Effector memory CD4-positive, alpha-beta T cell (primary cell): ENCODE data around the gene NUCKS1.

Source experiments
- DNase-seq, 3 donors: peaks; one replicate each; pipeline ENCODE4 v3.0.0-alpha.2; 2020
- H3K27ac ChIP-seq: 2 replicates; pipeline ENCODE4 v1.7.0; 2013; ENCODE audit warnings: mild to moderate bottlenecking, low read length, moderate library complexity; ENCODE audit not compliant: insufficient read depth, poor library complexity, severe bottlenecking
- H3K27me3 ChIP-seq: replicated peaks from 2 replicates; pipeline ENCODE4 v1.7.0; 2013; ENCODE audit warnings: mild to moderate bottlenecking, low read length; ENCODE audit not compliant: insufficient read depth, control insufficient read depth, poor library complexity, severe bottlenecking
- H3K36me3 ChIP-seq: 2 replicates; pipeline ENCODE4 v1.7.0; 2013; ENCODE audit warnings: mild to moderate bottlenecking, low read length, moderate library complexity; ENCODE audit not compliant: control insufficient read depth, insufficient read depth
- H3K4me1 ChIP-seq: 2 replicates; pipeline ENCODE4 v1.7.0; 2013; ENCODE audit warnings: low read length, mild to moderate bottlenecking; ENCODE audit not compliant: control insufficient read depth, insufficient read depth, poor library complexity, severe bottlenecking
- H3K4me3 ChIP-seq: 2 replicates; pipeline ENCODE4 v1.7.0; 2013; ENCODE audit warnings: low read length, low read depth, mild to moderate bottlenecking; ENCODE audit not compliant: insufficient read depth, poor library complexity, severe bottlenecking
- H3K9me3 ChIP-seq: 2 replicates; pipeline ENCODE4 v1.7.0; 2013; ENCODE audit warnings: mild to moderate bottlenecking, low read length, moderate library complexity; ENCODE audit not compliant: control insufficient read depth

NUCKS1 gene

GRCh38 chr1:205701891-205702290 lies 48.1 kb downstream of the NUCKS1 start:
- no peak for DNase-seq
- Histone ChIP-seq H3K27ac (no peak overlapping the region), H3K4me3 (no peak overlapping the region), H3K4me1 (no peaks in the 10 kb centered on the region), H3K36me3 (no peaks in the 10 kb centered on the region), H3K9me3 (no peaks in the 10 kb centered on the region), H3K27me3 (no peaks in the 10 kb centered on the region)

GRCh38 chr1:205701420-205701819 lies 48.6 kb downstream of the NUCKS1 start:
- no peak for DNase-seq
- Histone ChIP-seq H3K4me3 (no peak overlapping the region), H3K4me1 (no peaks in the 10 kb centered on the region), H3K36me3 (no peaks in the 10 kb centered on the region), H3K27me3 (no peaks in the 10 kb centered on the region), H3K27ac (no peak overlapping the region), H3K9me3 (no peaks in the 10 kb centered on the region)

- Histone ChIP-seq H3K27ac (no peak overlapping the region), H3K9me3 (no peaks in the 10 kb centered on the region), H3K4me3 (no peak overlapping the region), H3K27me3 (no peaks in the 10 kb centered on the region), H3K36me3 (no peaks in the 10 kb centered on the region), H3K4me1 (no peaks in the 10 kb centered on the region)
- DNase-seq: no peak
Measured at GRCh38 chr1:205700865-205701401, 49.0 kb downstream of the NUCKS1 start.

- Histone ChIP-seq H3K27me3 (no peaks in the 10 kb centered on the region), H3K9me3 (no peaks in the 10 kb centered on the region), H3K4me1 (no peaks in the 10 kb centered on the region), H3K36me3 (no peaks in the 10 kb centered on the region), H3K4me3 (no peak overlapping the region), H3K27ac (no peak overlapping the region)
- DNase-seq: no peak
Measured at GRCh38 chr1:205699416-205699815, 50.6 kb downstream of the NUCKS1 start.

GRCh38 chr1:205698921-205699320 lies 51.1 kb downstream of the NUCKS1 start:
- Histone ChIP-seq H3K9me3 (no peaks in the 10 kb centered on the region), H3K4me3 (no peak overlapping the region), H3K36me3 (no peaks in the 10 kb centered on the region), H3K4me1 (no peaks in the 10 kb centered on the region), H3K27ac (no peak overlapping the region), H3K27me3 (no peaks in the 10 kb centered on the region)
- DNase-seq: no peak

GRCh38 chr1:205693421-205693991 lies 56.5 kb downstream of the NUCKS1 start:
- no peaks in the 10 kb centered on the region for H3K9me3 ChIP-seq
- no peak overlapping the region for H3K4me3 ChIP-seq
- no peaks in the 10 kb centered on the region for H3K36me3 ChIP-seq
- no peaks in the 10 kb centered on the region for H3K4me1 ChIP-seq
- H3K27ac ChIP-seq: no peak overlapping the region
- DNase-seq: no peak
- H3K27me3 ChIP-seq: no peaks in the 10 kb centered on the region

GRCh38 chr1:205692423-205692822 lies 57.6 kb downstream of the NUCKS1 start:
- Histone ChIP-seq H3K4me3 (no peak overlapping the region), H3K36me3 (no peaks in the 10 kb centered on the region)

GRCh38 chr1:205690122-205690756 lies 59.7 kb downstream of the NUCKS1 start:
- H3K9me3 ChIP-seq: no peaks in the 10 kb centered on the region
- no peaks in the 10 kb centered on the region for H3K4me1 ChIP-seq
- no peak for DNase-seq
- no peaks in the 10 kb centered on the region for H3K36me3 ChIP-seq
- H3K27me3 ChIP-seq: no peaks in the 10 kb centered on the region
- no peak overlapping the region for H3K4me3 ChIP-seq
- no peak overlapping the region for H3K27ac ChIP-seq

More at GRCh38 chr1:205692423-205692822, 57.6 kb downstream of the NUCKS1 start:
- no peak overlapping the region for H3K27ac ChIP-seq
- no peaks in the 10 kb centered on the region for H3K4me1 ChIP-seq
- no peaks in the 10 kb centered on the region for H3K27me3 ChIP-seq
- no peak for DNase-seq
- no peaks in the 10 kb centered on the region for H3K9me3 ChIP-seq

- no peak for DNase-seq
- no peak overlapping the region for H3K4me3 ChIP-seq
- H3K27me3 ChIP-seq: no peaks in the 10 kb centered on the region
- no peaks in the 10 kb centered on the region for H3K4me1 ChIP-seq
- no peaks in the 10 kb centered on the region for H3K9me3 ChIP-seq
- no peaks in the 10 kb centered on the region for H3K36me3 ChIP-seq
- no peak overlapping the region for H3K27ac ChIP-seq
Measured at GRCh38 chr1:205689479-205689878, 60.5 kb downstream of the NUCKS1 start.

- H3K4me1 ChIP-seq: no peaks in the 10 kb centered on the region
- H3K4me3 ChIP-seq: no peak overlapping the region
- H3K27ac ChIP-seq: no peak overlapping the region
- H3K36me3 ChIP-seq: no peaks in the 10 kb centered on the region
- H3K27me3 ChIP-seq: no peaks in the 10 kb centered on the region
- H3K9me3 ChIP-seq: no peaks in the 10 kb centered on the region
- no peak for DNase-seq
Measured at GRCh38 chr1:205688171-205689080, 61.6 kb downstream of the NUCKS1 start.
